Central memory CD8-positive, alpha-beta T cell (primary cell): ENCODE measurements around the gene STUM.

ENCODE experiments used
- ATAC-seq: fragments of 150-1000 bp; cut with Tn5 transposase; replicated peaks from 2 replicates; pipeline ENCODE4 v1.10.0; 2022; ENCODE audit warnings: mild to moderate bottlenecking, moderate FRiP score, moderate number of reproducible peaks; ENCODE audit not compliant: poor library complexity, severe bottlenecking; ENCODE audit errors: extremely low read depth
- DNase-seq, 2 donors: peaks; one replicate each; pipeline ENCODE4 v3.0.0; 2021; ENCODE audit warnings: low spot score in 2 of 2
- H3K27ac Mint-ChIP-seq: one replicate; pipeline ENCODE4 v1.8.0; 2022; ENCODE audit warnings: low read depth, mild to moderate bottlenecking, moderate library complexity, mixed read lengths
- H3K27me3 Mint-ChIP-seq: one replicate; pipeline ENCODE4 v1.8.0; 2022; ENCODE audit warnings: mixed read lengths
- H3K36me3 Mint-ChIP-seq: one replicate; pipeline ENCODE4 v1.8.0; 2022; ENCODE audit warnings: mild to moderate bottlenecking, moderate library complexity, mixed read lengths; ENCODE audit not compliant: insufficient read depth
- H3K4me1 Mint-ChIP-seq: one replicate; pipeline ENCODE4 v1.8.0; 2022; ENCODE audit warnings: mixed read lengths
- H3K4me3 Mint-ChIP-seq: one replicate; pipeline ENCODE4 v1.8.0; 2022; ENCODE audit warnings: mild to moderate bottlenecking, moderate library complexity, mixed read lengths
- H3K9me3 Mint-ChIP-seq: one replicate; pipeline ENCODE4 v1.8.0; 2022; ENCODE audit warnings: mixed read lengths

The STUM gene

GRCh38 chr1:226580625-226581270, 32.2 kb downstream of the STUM start:
- Mint-ChIP-seq H3K36me3 (peaks cover 7% of the 10 kb centered on the region), H3K27ac (no peak overlapping the region), H3K9me3 (no peaks in the 10 kb centered on the region), H3K27me3 (no peaks in the 10 kb centered on the region), H3K4me1 (no peaks in the 10 kb centered on the region), H3K4me3 (no peak overlapping the region)
- DNase-seq (no peak), ATAC-seq (no peak)

- Mint-ChIP-seq H3K9me3 (no peaks in the 10 kb centered on the region), H3K27ac (no peak overlapping the region), H3K36me3 (peaks cover 7% of the 10 kb centered on the region), H3K4me3 (no peak overlapping the region), H3K4me1 (no peaks in the 10 kb centered on the region), H3K27me3 (no peaks in the 10 kb centered on the region)
- no peak for DNase-seq
- ATAC-seq = no peak
Observed at GRCh38 chr1:226581650-226582330, 33.2 kb downstream of the STUM start.

GRCh38 chr1:226582966-226583365, 34.4 kb downstream of the STUM start:
- no peaks in the 10 kb centered on the region for H3K4me1 Mint-ChIP-seq
- no peak overlapping the region for H3K27ac Mint-ChIP-seq
- peaks cover 7% of the 10 kb centered on the region for H3K36me3 Mint-ChIP-seq
- H3K27me3 Mint-ChIP-seq = no peaks in the 10 kb centered on the region
- no peak overlapping the region for H3K4me3 Mint-ChIP-seq
- DNase-seq (no peak), ATAC-seq (no peak)
- no peaks in the 10 kb centered on the region for H3K9me3 Mint-ChIP-seq

- DNase-seq = no peak
- ATAC-seq = no peak
- Mint-ChIP-seq H3K27ac (no peak overlapping the region), H3K4me1 (no peaks in the 10 kb centered on the region), H3K27me3 (no peaks in the 10 kb centered on the region), H3K9me3 (no peaks in the 10 kb centered on the region), H3K36me3 (peaks cover 7% of the 10 kb centered on the region), H3K4me3 (no peak overlapping the region)
Observed at GRCh38 chr1:226584164-226584563, 35.6 kb downstream of the STUM start.

- Mint-ChIP-seq H3K27me3 (peaks cover 12% of the 10 kb centered on the region), H3K4me3 (no peak overlapping the region), H3K9me3 (no peaks in the 10 kb centered on the region), H3K4me1 (no peaks in the 10 kb centered on the region), H3K36me3 (peaks cover 4% of the 10 kb centered on the region), H3K27ac (no peak overlapping the region)
- DNase-seq (no peak), ATAC-seq (no peak)
Observed at GRCh38 chr1:226586116-226586515, 37.6 kb downstream of the STUM start.

- H3K27ac Mint-ChIP-seq = no peak overlapping the region
- H3K4me1 Mint-ChIP-seq = no peaks in the 10 kb centered on the region
- no peak for DNase-seq
- peaks cover 4% of the 10 kb centered on the region for H3K36me3 Mint-ChIP-seq
- H3K4me3 Mint-ChIP-seq = no peak overlapping the region
- ATAC-seq = no peak
- no peaks in the 10 kb centered on the region for H3K9me3 Mint-ChIP-seq
- peaks cover 12% of the 10 kb centered on the region for H3K27me3 Mint-ChIP-seq
Observed at GRCh38 chr1:226586650-226587422, 38.3 kb downstream of the STUM start.

GRCh38 chr1:226588484-226588883, 39.9 kb downstream of the STUM start:
- Mint-ChIP-seq H3K4me1 (no peaks in the 10 kb centered on the region), H3K27ac (no peak overlapping the region), H3K4me3 (no peak overlapping the region), H3K9me3 (no peaks in the 10 kb centered on the region), H3K36me3 (peaks cover 4% of the 10 kb centered on the region), H3K27me3 (peaks cover 21% of the 10 kb centered on the region)
- ATAC-seq (no peak), DNase-seq (no peak)

- DNase-seq = no peak
- Mint-ChIP-seq H3K9me3 (no peaks in the 10 kb centered on the region), H3K27me3 (peaks cover 28% of the 10 kb centered on the region), H3K4me3 (no peak overlapping the region), H3K27ac (no peak overlapping the region), H3K36me3 (peaks cover 6% of the 10 kb centered on the region), H3K4me1 (no peaks in the 10 kb centered on the region)
- ATAC-seq = no peak
Observed at GRCh38 chr1:226589008-226589733, 40.6 kb downstream of the STUM start.

- no peak overlapping the region for H3K27ac Mint-ChIP-seq
- no peaks in the 10 kb centered on the region for H3K9me3 Mint-ChIP-seq
- no peak for DNase-seq
Observed at GRCh38 chr1:226590614-226591013, 42.0 kb downstream of the STUM start.

GRCh38 chr1:226593541-226593940, 45.0 kb downstream of the STUM start:
- ATAC-seq (no peak), DNase-seq (no peak)
- Mint-ChIP-seq H3K27me3 (peaks cover 28% of the 10 kb centered on the region), H3K9me3 (no peaks in the 10 kb centered on the region), H3K36me3 (peaks cover 2% of the 10 kb centered on the region), H3K4me1 (no peaks in the 10 kb centered on the region), H3K27ac (no peak overlapping the region), H3K4me3 (no peak overlapping the region)

More at GRCh38 chr1:226590614-226591013, 42.0 kb downstream of the STUM start:
- Mint-ChIP-seq H3K4me3 (no peak overlapping the region), H3K4me1 (no peaks in the 10 kb centered on the region), H3K27me3 (peaks cover 28% of the 10 kb centered on the region), H3K36me3 (peaks cover 2% of the 10 kb centered on the region)
- no peak for ATAC-seq

DNA sequence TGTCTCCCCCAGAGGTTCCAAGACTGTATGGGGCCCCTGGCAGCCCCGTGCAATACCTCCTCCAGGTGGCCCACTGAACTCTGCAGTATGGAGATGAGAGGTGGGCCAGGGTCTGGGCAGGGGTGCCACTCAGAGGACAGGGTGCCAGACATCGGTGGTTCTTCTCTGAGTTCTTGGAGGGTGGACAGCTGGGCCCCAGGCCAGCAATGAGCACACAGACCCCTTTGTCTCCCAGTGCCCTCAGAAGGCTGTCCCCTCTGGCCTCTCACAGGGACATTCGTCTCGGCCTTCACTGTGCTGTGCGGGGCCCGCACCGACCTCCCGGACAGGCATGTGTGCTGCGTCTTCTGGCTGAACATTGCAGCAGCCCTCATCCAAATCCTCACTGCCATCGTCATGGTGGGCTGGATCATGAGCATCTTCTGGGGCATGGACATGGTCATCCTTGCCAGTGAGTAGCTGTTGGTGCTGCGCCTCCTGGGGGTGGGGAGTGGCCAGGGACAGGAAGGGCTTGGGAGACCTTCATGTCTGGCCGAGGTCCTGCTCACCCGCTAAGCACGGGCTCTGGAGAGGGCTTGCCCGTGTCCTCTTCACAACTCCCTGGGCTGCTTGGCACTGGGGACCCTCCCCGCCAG, 48.1 kb downstream of the STUM start:
- Mint-ChIP-seq H3K27ac (no peak overlapping the region), H3K9me3 (no peaks in the 10 kb centered on the region), H3K27me3 (peaks cover 24% of the 10 kb centered on the region), H3K4me3 (no peak overlapping the region), H3K36me3 (peaks cover 4% of the 10 kb centered on the region), H3K4me1 (no peaks in the 10 kb centered on the region)
- ATAC-seq (no peak), DNase-seq (no peak)
